Measurements from ENCODE around the gene CHST11.

GRCh38 chr12:104788840-104789271 is 332.1 kb downstream of the CHST11 start:
- TF ChIP-seq EZH2 (IDR thresholded peaks at IDR 0.05), result no peak
- no peak for TF ChIP-seq POLR2AphosphoS5 (IDR thresholded peaks at IDR 0.05; ENCODE audit: borderline replicate concordance, low read depth, low read length)
- TF ChIP-seq FOXP2 (optimal IDR thresholded peaks at IDR 0.05; ENCODE audit: control extremely low read depth, extremely low read length, insufficient read depth), result no peak
